HepG2 (cell line): ENCODE data around the gene FAIM. TPM values are rescaled to one million over a fixed set of nuclear protein-coding genes. Genes with fewer than 3 reads are reported as not detected.
A peak's percentile ranks its signal among the peaks of the same experiment; 100 is the strongest.

Experiments used
- ATAC-seq: fragments of 200-7000 bp; cut with Tn5 transposase; 3 replicates; pipeline ENCODE4 v1.9.1; 2020; ENCODE audit warnings: mild to moderate bottlenecking, moderate library complexity
- BruUV-seq: library from RNA; stranded (reverse); fragments of 400-500 nt; replicated peaks from 2 replicates; lab custom pipeline; 2021; lab: Mats Ljungman, UMichigan
- CTCF ChIA-PET: fragments of 300-600 bp; formaldehyde crosslinking; extraction: SDS; loops from one replicate; lab custom pipeline; 2021; ENCODE audit warnings: low total read pairs, inconsistent platforms, low intra/inter-chr PET ratio; lab: Yijun Ruan, JAX
- POLR2A ChIA-PET: fragments of 350-600 bp; sonication (Branson Sonifier 250); formaldehyde crosslinking; loops from one replicate; lab custom pipeline; 2020; ENCODE audit warnings: antibody characterized with exemption, inconsistent platforms; lab: Yijun Ruan, JAX
- DNase-seq: peaks from one replicate; pipeline ENCODE4 v3.0.0-alpha.2; 2015; ENCODE audit warnings: low spot score
- FAIRE-seq: peaks from 3 replicates; lab custom pipeline; 2011; peaks lifted over from hg19 to GRCh38; lab: Jason Lieb, UNC
- H2AFZ ChIP-seq: one replicate; pipeline ENCODE4 v1.6.1; 2011; ENCODE audit warnings: low read length, inconsistent platforms
- H3K27ac ChIP-seq: fragments of 300-600 bp; 3 replicates; pipeline ENCODE4 v1.8.0; 2011; ENCODE audit warnings: mixed run types, mild to moderate bottlenecking, mixed read lengths, low read length, inconsistent platforms; ENCODE audit not compliant: insufficient read depth; ENCODE audit errors: extremely low read length
- H3K27me3 ChIP-seq, 2 experiments: fragments of 200-600 bp in 1 of 2; 2 replicates in 1 of 2; 3 replicates in 1 of 2; pipeline versions ENCODE4 v1.6.0 to v1.8.0; 2011; ENCODE audit warnings: low read length in 2 of 2, mild to moderate bottlenecking in 2 of 2, moderate library complexity in 2 of 2, inconsistent platforms in 1 of 2; ENCODE audit not compliant: insufficient read depth in 2 of 2, control insufficient read depth in 1 of 2
- H3K36me3 ChIP-seq, 2 experiments: fragments of 200-600 bp in 1 of 2; replicated peaks in 1 of 2; 2 replicates in 1 of 2; 3 replicates in 1 of 2; pipeline versions ENCODE4 v1.5.1 to v1.8.0; 2011; ENCODE audit warnings: low read length in 2 of 2, inconsistent platforms in 1 of 2; ENCODE audit not compliant: insufficient read depth in 2 of 2, control insufficient read depth in 1 of 2
- H3K4me1 ChIP-seq: 2 replicates; pipeline ENCODE4 v1.5.1; 2012; ENCODE audit warnings: low read length, inconsistent platforms; ENCODE audit not compliant: insufficient read depth
- H3K4me2 ChIP-seq: 2 replicates; pipeline ENCODE4 v1.6.0; 2011; ENCODE audit warnings: low read depth, low read length, inconsistent platforms
- H3K4me3 ChIP-seq, 3 experiments: fragments of 200-600 bp in 1 of 3; sonication (generic), shearing (Covaris generic) in 1 of 3; replicated peaks in 1 of 3; 2 replicates each; pipeline ENCODE4 v1.5.1; 2011 to 2016; ENCODE audit warnings: low read length in 3 of 3, inconsistent platforms in 2 of 3, low read depth in 2 of 3, mild to moderate bottlenecking in 2 of 3, control low read depth in 1 of 3, mixed read lengths in 1 of 3; ENCODE audit not compliant: insufficient read depth in 1 of 3
- H3K79me2 ChIP-seq: one replicate; pipeline ENCODE4 v1.6.1; 2011; ENCODE audit warnings: low read length, inconsistent platforms; ENCODE audit not compliant: insufficient read depth
- H3K9ac ChIP-seq: 2 replicates; pipeline ENCODE4 v1.6.0; 2011; ENCODE audit warnings: mild to moderate bottlenecking, low read depth, low read length, inconsistent platforms; ENCODE audit not compliant: insufficient read depth
- H3K9me3 ChIP-seq: 2 replicates; pipeline ENCODE4 v1.5.1; 2012; ENCODE audit warnings: mild to moderate bottlenecking, low read length
- H4K20me1 ChIP-seq: 2 replicates; pipeline ENCODE4 v1.6.0; 2011; ENCODE audit warnings: inconsistent platforms, mild to moderate bottlenecking, low read length, moderate library complexity; ENCODE audit not compliant: insufficient read depth
- AHR ChIP-seq: IDR thresholded peaks from 2 replicates; pipeline ENCODE4 v1.6.1; 2018; ENCODE audit warnings: missing genetic modification reagents, missing compliant biosample characterization
- HNF4A ChIP-seq: sonication (generic); formaldehyde crosslinking; IDR thresholded peaks from 2 replicates; pipeline ENCODE4 v1.4.0; 2020; ENCODE audit warnings: missing genetic modification reagents
- NONO ChIP-seq, 2 experiments: fragments of 450-650 bp in 1 of 2; sonication (generic) in 1 of 2; formaldehyde crosslinking in 1 of 2; IDR thresholded peaks in 1 of 2; conservative IDR thresholded peaks in 1 of 2; 2 replicates each; pipeline versions ENCODE4 v1.6.1 to v1.8.0; 2017 to 2022; ENCODE audit warnings: mild to moderate bottlenecking in 1 of 2, missing genetic modification reagents in 1 of 2, moderate library complexity in 1 of 2
- PAX8 ChIP-seq: sonication (generic); formaldehyde crosslinking; IDR thresholded peaks from 2 replicates; pipeline ENCODE4 v1.8.0; 2022; ENCODE audit warnings: mild to moderate bottlenecking, missing genetic modification reagents, borderline replicate concordance
- SUZ12 ChIP-seq: fragments of 150-350 bp; IDR thresholded peaks from 2 replicates; pipeline ENCODE4 v1.6.1; 2014; ENCODE audit warnings: low read depth, low read length
- ZMYM4 ChIP-seq: sonication (generic); formaldehyde crosslinking; IDR thresholded peaks from 2 replicates; pipeline ENCODE4 v1.8.1; 2023; ENCODE audit warnings: mild to moderate bottlenecking, missing genetic modification reagents
- ZNF431 ChIP-seq: sonication (generic); formaldehyde crosslinking; IDR thresholded peaks from 2 replicates; pipeline ENCODE4 v1.9.0; 2022; ENCODE audit warnings: missing genetic modification reagents, low read depth, mild to moderate bottlenecking, borderline replicate concordance
- ZNF766 ChIP-seq: sonication (generic); formaldehyde crosslinking; IDR thresholded peaks from 2 replicates; pipeline ENCODE4 v1.5.0; 2020; ENCODE audit warnings: missing genetic modification reagents, borderline replicate concordance
- ZNF879 ChIP-seq: sonication (generic); formaldehyde crosslinking; IDR thresholded peaks from 2 replicates; pipeline ENCODE4 v1.8.1; 2023; ENCODE audit warnings: missing genetic modification reagents
- WGBS: methylation state at CpG from one replicate; pipeline ENCODE4 v1.1.6; 2017; ENCODE audit warnings: low lambda C conversion rate; 5-methylcytosine and 5-hydroxymethylcytosine counted together
- in situ Hi-C: cut with HindIII; loops from 2 replicates; pipeline ENCODE4 v1.10.0; 2017; ENCODE audit warnings: low pct_unique_long_range_greater_than_20kb; ENCODE audit not compliant: extremely low pct_ligation_motif_present
- intact Hi-C: fragments of 100-400 bp; cut with micrococcal nuclease; formaldehyde crosslinking; loops from one replicate; pipeline ENCODE4 v1.10.0; 2022; ENCODE audit not compliant: unreplicated experiment
- polyA plus RNA-seq, 8 experiments: library from polyadenylated mRNA; depleted of rRNA in 3 of 8; stranded (reverse) in 7 of 8; unstranded in 1 of 8; fragments of >200 nt; fragmentation: Illumina TruSeq in 4 of 8; extraction: Trizol in 4 of 8; gene quantifications; 2 replicates each; pipeline versions ENCODE4 v1.2.1 to v1.2.3, GENCODE V29; 2011 to 2016; ENCODE audit warnings: low read depth in 4 of 8, missing spikeins in 1 of 8, mixed read lengths in 1 of 8; ENCODE audit not compliant: insufficient read depth in 1 of 8
- total RNA-seq, 5 experiments: library from RNA; depleted of rRNA; stranded (reverse); fragments of >200 nt; fragmentation: Illumina TruSeq; extraction: Trizol; gene quantifications; 2 replicates each; pipeline ENCODE4 v1.2.3, GENCODE V29; 2016; ENCODE audit warnings: low read depth in 1 of 5

FAIM gene
- total and polyA plus RNA-seq, 2 of the 13 experiments (the other 11 are each of a cell fraction or from before 2014, with no cell fraction given): 4.3 to 25.8 TPM

DNA sequence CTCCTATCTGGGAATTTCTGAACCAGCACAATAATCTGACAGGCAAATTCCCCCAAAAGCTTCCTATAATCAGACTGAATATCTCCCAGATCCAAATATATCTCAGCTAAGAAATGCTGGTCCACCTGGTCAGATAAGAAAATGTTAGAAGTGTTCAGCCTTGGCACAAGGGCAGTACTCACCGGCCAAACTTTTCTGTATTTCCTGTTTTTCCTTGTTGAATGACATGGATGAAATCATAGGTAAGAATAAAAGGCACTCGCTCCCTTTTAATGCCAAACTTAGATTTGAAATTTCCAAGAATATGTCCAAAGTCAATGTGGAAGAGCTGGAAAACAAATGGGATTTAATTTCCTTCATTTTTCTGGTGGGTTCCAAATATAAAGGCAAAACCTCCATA, 48.9 kb downstream of the FAIM start (continued):
- TF ChIP-seq ZNF879 (CRISPR knock-in tag) (no peak), NONO (IDR thresholded peaks at IDR 0.05) (no peak), NONO (CRISPR knock-in tag; conservative IDR thresholded peaks at IDR 0.05) (no peak), PAX8 (CRISPR knock-in tag) (no peak), ZNF431 (CRISPR knock-in tag) (no peak), AHR (no peak), SUZ12 (no peak), ZNF766 (CRISPR knock-in tag) (no peak)

GRCh38 chr3:138668107-138668506, 59.5 kb downstream of the FAIM start:
- Histone ChIP-seq H3K79me2 (no peaks in the 10 kb centered on the region), H3K27me3 (no peaks in the 10 kb centered on the region; a peak in 1 of 5 replicates), H3K27ac (no peak overlapping the region), H3K4me1 (peaks cover 36% of the 10 kb centered on the region), H3K4me3 (no peak overlapping the region), H2AFZ (no peak overlapping the region), H3K9me3 (no peaks in the 10 kb centered on the region), H3K9ac (no peak overlapping the region), H3K36me3 (peaks cover 8 to 35% of the 10 kb centered on the region in 2 experiments; a peak in 4 of 5 replicates), H3K4me2 (no peak overlapping the region), H4K20me1 (no peaks in the 10 kb centered on the region)
- FAIRE-seq: no peak
- intact Hi-C loops (no loop called here), in situ Hi-C loops (no loop called here)
- ATAC-seq: no peak
- BruUV-seq: no TSS peak
- WGBS: 71% methylated on average over 1 of the region's 1 CpG
- DNase-seq: peak; percentile 3
- POLR2A ChIA-PET: no interaction called here
- TF ChIP-seq HNF4A (CRISPR knock-in tag) (peak; percentile 55), ZMYM4 (CRISPR knock-in tag) (no peak)
- CTCF ChIA-PET: no interaction called here
